GM21526 (cell line): Measurements from ENCODE around the gene TSEN2.
"Not testable (repeated sequence)": the region's sequence is repeated elsewhere in the genome, so short reads cannot be mapped to it uniquely, and the experiment has no call there.

Experiments used
- ATAC-seq: cut with Tn5 transposase; IDR thresholded peaks from one replicate; pipeline ENCODE4 v1.9.1; 2021; ENCODE audit warnings: moderate library complexity; ENCODE audit not compliant: unreplicated experiment, low FRiP score

TSEN2 gene

GRCh38 chr3:12470680-12471079 is 13.6 kb upstream of the TSEN2 start:
- no peak for ATAC-seq

GRCh38 chr3:12471241-12471640 is 13.0 kb upstream of the TSEN2 start:
- no peak for ATAC-seq

- no peak for ATAC-seq
Measured at GRCh38 chr3:12472000-12472610, 12.2 kb upstream of the TSEN2 start.

DNA sequence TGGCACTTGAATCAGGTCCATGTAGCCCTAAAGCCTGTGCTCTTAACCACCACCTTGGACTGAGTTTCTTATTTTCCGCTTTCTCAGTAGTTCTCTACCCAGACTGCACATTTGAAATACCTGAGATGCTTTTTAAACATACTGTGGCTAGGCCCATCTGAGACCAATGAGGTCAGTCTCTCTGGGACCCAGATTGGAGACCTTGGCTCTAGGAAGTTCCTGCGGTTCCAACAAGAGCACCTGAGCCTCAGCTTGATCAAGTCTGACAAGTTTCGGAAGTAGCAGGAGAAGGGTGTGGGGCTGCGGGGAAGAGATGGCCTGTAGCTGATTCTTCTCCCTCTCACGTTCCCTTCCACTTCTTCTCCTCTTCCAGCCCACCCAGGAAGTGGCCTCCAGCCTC is 11.5 kb upstream of the TSEN2 start:
- no peak for ATAC-seq

DNA sequence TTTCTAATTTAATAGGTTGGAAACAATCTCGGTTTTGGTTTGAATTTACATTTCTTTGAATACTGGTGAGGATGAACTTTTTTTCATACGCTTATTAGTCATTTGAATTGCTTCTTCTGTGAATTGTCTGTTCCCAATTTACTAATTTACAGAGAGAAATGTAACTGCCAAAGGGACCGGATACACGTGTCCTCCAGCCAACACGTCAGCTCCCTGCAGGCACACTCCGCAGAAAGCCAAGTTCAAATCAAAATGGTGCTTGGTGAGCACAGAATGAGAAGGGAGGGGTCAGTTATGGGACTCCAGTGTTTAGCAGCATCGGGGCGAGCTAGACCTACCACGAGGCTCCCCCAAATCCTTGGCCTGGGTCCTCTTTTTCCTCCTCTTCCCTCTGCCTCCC is 10.8 kb upstream of the TSEN2 start:
- ATAC-seq, result no peak

DNA sequence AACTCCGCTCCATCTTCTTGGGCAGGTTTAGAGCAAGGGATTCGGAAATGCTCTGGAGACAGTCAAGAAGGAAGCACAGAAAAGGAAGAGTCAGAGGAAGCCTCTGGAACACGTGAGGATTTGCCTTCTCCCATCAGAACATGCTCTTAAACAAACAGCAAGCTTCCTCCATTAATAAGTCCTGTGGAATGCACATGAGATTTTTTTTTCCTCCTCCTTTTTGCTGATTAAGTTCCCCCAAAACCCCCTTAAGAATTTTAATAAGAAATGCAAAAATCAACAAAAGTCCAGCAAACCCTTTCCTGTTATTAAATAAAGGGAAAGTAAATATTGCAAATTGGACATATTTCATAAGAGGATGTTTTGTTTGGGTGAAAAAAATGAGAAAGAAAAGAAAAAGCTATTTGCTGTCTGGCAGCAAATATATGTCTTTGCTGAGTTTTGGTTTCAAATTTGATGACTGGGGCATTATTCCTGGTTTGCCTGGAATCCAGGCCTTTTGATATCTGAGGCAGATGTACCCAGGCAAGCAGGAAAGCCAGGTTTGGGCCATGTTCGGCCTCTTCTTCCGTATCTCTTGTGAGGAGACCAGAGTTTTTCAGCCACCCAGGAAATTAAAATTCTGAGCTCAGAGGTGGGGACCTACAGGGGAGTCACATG is 7.9 kb upstream of the TSEN2 start:
- no peak for ATAC-seq

DNA sequence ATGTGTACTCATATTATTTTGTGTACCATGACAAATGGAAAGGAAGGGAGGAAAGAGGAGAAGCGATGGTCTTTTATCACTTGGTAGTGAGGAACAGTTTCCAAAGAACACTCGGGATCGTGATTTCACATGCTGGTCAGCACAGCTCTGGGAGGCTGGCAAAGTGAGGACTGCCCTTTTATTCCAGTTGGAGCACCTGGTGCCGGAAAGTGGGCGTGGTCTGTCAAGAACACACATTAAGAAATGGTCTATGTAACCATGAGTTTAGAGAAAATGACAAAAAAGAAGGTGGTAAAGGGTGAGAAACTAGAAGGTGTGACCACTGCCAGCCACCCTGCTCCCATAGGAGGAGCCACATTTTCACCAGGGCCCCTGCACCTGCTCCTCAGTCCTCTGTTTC is 7.0 kb upstream of the TSEN2 start:
- ATAC-seq, result no peak

- ATAC-seq, result no peak
Measured at GRCh38 chr3:12478326-12478725, 6.0 kb upstream of the TSEN2 start.

DNA sequence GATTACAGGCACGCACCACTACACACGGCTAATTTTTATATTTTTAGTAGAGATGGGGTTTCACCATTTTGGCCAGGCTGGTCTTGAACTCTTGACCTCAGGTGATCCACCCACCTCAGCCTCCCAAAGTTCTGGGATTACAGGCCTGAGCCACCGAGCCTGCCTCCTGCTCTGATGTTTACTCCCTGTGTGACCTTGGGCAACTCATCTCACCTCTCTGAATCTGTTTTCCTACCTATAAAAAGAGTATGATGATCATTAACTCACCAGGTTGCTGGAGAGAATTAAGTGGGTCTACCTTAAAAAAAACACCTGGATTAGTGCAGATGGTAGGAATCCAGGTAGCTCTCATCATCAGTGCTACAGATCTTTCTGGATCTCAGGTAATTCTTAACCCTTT is 5.1 kb upstream of the TSEN2 start:
- ATAC-seq, result not testable (repeated sequence)

GRCh38 chr3:12479919-12480427 is 4.3 kb upstream of the TSEN2 start:
- no peak for ATAC-seq

DNA sequence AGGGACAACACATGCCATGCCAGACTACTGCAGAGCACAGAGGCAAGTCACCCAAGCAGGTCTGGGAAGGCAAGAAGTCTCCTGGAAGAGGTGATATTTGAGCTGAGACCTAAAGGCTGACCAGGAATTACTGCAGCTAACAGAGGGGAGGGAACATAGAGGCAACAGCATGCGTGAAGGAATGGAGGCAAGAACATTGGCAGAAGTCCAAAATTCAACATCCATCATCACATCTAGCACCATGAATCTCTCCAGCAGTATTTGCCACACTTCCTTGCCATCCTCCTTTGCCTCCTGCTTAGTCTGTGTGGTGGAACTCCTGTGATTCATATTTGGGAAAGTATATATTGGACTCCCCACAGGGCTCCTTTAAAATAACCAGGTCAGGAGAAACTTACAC is 870 bp upstream of the TSEN2 start:
- no peak for ATAC-seq

DNA sequence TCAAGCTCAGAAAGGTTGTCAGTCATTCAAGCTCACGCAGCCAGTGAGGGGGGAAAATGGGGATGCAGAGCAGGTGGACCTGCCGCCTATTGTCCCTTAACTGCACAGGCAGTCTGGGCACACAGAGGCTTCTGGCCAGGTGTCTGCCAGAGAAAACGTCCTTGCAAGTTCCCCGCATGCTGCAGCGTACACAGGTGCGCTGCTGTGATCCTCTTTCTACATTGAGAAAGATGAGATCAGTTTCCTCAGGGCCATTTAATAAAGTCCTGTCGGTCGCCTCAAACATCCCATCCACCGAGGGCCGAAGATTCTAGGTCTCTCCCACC is 445 bp upstream of the TSEN2 start:
- ATAC-seq, result no peak

- ATAC-seq, result no peak
Measured at GRCh38 chr3:12484983-12485327, 675 bp downstream of the TSEN2 start.

DNA sequence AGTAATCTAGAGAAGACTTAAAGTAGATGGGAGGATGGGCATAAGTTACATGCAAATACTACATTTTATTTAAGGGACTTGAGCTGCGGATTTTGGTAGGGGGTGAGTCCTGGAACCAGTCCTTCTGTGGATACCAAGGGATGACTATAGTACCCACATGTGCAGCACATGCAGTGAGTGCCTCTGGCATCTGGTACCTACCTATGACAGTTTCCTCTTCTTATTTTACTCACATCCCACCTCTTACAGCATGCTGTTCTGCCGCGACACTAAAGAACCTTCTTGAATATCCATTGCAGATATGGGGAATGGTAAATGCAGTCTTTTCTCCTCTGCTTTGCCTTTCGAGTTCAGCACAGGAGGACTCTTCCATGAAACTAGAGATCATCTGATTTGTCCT is 1.7 kb downstream of the TSEN2 start:
- no peak for ATAC-seq

DNA sequence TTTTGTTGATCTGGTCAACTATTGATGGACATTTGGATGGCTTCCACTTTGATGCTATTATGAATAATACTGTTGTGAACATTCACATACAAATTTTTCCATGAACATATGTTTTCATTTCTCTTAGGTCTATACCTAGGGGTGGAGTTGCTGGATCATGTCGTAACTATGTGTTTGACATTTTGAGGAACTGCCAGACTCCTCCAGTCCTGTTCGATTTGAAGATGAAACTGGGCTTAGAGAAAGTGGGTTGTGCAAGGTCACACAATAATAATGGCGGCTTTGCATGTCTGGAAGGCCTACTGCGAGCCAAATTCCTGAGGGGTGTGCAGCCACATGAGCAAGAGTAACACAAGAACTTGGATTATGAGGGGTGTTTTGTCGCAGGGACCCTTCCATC is 2.6 kb downstream of the TSEN2 start:
- no peak for ATAC-seq

DNA sequence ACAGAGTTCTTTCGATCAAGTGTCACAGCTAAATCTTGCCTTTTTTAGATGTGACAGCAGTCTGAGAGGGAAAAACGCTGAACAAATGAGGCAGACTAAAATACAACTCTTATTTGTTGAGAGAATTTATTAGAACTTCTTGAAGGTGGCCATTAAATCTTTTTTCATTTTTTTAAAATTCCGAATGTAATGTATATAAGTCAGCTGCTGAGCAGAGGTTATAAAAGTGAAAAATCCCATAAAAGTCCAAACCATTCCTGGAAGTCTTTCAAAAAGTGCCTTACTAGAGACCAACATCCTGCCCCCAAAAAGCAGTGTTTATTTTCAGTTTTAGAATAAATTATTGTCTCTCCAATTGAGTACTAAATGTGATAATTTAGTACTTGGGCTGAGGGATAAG is 3.1 kb downstream of the TSEN2 start:
- no peak for ATAC-seq

DNA sequence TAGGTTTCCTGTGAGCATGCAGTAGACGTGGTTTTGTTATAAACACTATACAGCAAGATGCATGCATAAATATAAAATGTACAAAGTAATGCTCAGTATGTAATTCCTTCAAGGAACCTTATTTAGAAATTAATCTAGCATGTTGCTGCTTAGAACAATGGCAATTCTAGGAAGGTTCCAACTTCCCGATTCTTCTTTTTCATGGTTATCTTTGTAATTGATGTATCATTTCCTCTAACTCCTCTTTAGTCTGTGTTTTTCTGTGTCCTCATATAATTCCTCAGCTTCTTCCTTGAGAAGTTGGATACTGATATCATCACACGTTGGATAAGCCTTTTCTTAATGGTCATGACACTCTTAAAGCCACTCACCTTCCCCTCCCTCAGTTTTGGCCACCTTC is 3.5 kb downstream of the TSEN2 start:
- no peak for ATAC-seq

DNA sequence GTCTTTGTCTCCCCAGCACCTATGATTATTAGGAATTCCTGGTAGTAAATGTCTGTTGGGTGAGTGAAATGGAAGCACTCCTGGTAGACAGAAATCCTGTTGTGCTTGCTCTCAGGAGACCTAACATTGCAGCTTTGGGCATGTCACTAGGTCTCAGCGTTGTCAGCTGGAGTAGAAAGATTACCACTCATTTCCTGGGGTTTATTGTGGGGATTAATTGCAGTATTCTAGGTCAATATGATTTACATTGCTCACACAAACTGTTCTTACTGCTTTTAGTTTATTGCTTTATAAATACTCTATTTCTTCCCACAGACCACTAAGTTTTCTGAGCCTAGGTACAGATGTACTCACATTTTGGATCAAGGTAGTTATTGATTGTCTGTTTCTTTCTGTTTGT is 5.1 kb downstream of the TSEN2 start:
- ATAC-seq, result no peak

DNA sequence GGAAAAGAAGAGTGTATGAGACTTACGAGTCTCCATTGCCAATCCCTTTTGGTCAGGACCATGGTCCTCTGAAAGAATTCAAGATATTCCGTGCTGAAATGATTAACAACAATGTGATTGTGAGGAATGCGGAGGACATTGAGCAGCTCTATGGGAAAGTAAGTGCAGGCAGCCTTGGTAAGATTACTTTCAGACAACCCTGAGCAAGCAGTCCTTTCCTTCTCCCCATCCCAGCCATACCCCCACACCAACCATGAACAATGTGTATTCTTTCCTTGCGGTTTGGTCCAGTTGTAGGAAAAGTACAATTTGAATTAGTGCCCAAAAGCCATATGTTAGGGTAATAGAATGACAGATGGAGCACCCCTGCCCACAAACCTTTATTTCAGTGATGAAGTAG is 5.6 kb downstream of the TSEN2 start:
- no peak for ATAC-seq

- no peak for ATAC-seq
Measured at GRCh38 chr3:12490547-12490946, 6.3 kb downstream of the TSEN2 start.

DNA sequence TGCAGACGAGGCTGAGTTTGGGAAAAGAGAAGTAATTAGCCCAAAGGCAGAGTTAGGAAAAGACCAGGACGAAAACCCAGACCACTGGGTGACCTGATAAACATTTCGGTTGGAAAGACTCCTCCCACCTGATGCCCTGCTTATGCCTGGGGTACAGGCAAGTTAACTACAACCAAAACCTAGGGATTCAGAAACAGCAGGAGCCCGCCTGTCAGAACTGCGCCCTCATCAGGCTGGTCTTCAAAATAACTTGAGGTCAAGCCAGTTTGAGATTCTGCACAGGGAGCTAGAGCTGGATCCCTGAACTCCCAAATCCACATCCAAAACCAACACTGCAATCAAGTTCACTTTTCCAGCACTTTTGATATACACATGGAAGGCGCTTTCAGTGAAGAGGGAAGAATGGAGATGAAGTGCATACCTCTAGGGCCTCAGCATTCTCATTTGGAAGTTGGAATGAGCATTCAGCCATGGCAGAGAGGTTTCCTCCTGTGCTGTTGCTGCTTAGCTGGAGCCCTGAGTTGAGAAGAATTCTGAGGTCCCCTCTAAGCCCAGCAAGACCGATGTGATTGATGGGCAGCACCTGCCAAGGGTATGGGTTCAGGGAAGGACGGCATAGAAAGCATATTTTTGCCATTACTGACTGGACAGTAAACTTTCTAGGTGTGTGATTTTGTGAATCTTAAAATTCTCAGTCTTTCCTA is 11.6 kb downstream of the TSEN2 start:
- ATAC-seq, result no peak

- ATAC-seq, result no peak
Measured at GRCh38 chr3:12496453-12496761, 12.1 kb downstream of the TSEN2 start.
